Sigmoid colon (tissue), 4 donors: ENCODE data around the gene WDFY4.

Experiments
- POLR2A ChIP-seq, 2 donors: fragments of 450-650 bp; IDR thresholded peaks; one replicate each; pipeline ENCODE4 v1.6.1; 2016; ENCODE audit warnings: antibody characterized with exemption in 2 of 2, mild to moderate bottlenecking in 2 of 2, moderate library complexity in 2 of 2
- POLR2AphosphoS5 ChIP-seq, 4 donors: sonication (generic); formaldehyde crosslinking; IDR thresholded peaks; one replicate each; pipeline ENCODE4 v1.6.1; 2017; ENCODE audit warnings: antibody characterized with exemption in 4 of 4
- TF ChIP-seq, protein P1 (sequence below), 4 experiments: fragments of 450-650 bp in 3 of 4; fragments of 200-600 bp in 1 of 4; IDR thresholded peaks; one replicate each; pipeline ENCODE4 v1.5.1; 2016 to 2019; ENCODE audit warnings: antibody characterized with exemption in 4 of 4, mild to moderate bottlenecking in 3 of 4, moderate library complexity in 2 of 4

DNA sequence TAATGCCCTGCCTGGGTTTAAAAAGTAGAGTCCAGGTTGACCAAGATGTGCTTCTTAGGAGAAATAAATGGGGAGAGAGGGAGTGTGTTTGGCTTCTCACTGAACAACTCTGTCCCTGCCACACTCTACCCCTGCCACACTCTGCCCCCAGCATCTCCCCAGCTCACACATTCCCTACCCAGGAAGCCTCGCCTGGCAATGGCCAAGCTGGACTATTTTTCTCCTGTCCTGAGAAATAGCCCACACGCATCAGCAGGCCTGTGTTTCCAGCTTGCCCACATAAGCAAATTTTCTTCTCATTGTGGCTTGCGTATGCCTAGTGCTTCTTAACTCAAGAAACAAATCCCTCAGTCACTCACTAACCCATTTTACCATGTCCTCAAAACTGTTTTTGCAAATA is 253.1 kb downstream of the WDFY4 start:
- TF ChIP-seq POLR2A (IDR thresholded peaks at IDR 0.05) (no peak), POLR2AphosphoS5 (IDR thresholded peaks at IDR 0.05) (no peak)
- TF ChIP-seq, protein P1, sequence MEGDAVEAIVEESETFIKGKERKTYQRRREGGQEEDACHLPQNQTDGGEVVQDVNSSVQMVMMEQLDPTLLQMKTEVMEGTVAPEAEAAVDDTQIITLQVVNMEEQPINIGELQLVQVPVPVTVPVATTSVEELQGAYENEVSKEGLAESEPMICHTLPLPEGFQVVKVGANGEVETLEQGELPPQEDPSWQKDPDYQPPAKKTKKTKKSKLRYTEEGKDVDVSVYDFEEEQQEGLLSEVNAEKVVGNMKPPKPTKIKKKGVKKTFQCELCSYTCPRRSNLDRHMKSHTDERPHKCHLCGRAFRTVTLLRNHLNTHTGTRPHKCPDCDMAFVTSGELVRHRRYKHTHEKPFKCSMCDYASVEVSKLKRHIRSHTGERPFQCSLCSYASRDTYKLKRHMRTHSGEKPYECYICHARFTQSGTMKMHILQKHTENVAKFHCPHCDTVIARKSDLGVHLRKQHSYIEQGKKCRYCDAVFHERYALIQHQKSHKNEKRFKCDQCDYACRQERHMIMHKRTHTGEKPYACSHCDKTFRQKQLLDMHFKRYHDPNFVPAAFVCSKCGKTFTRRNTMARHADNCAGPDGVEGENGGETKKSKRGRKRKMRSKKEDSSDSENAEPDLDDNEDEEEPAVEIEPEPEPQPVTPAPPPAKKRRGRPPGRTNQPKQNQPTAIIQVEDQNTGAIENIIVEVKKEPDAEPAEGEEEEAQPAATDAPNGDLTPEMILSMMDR (IDR thresholded peaks at IDR 0.05): no peak
